ENCODE data around the gene LRBA.

LRBA gene

GRCh38 chr4:150493851-150494250 is 521.2 kb downstream of the LRBA start:
- DNase-seq (ENCODE audit: low read depth): no peak

- DNase-seq (ENCODE audit: low read depth): no peak
Measured at GRCh38 chr4:150491132-150492049, 523.7 kb downstream of the LRBA start.

- DNase-seq (ENCODE audit: low read depth): no peak
Measured at GRCh38 chr4:150482581-150482980, 532.5 kb downstream of the LRBA start.

- no peak for DNase-seq (ENCODE audit: low read depth)
Measured at GRCh38 chr4:150479657-150480056, 535.4 kb downstream of the LRBA start.

- no peak for DNase-seq (ENCODE audit: low read depth)
Measured at GRCh38 chr4:150477869-150478268, 537.2 kb downstream of the LRBA start.

GRCh38 chr4:150476776-150477175 is 538.3 kb downstream of the LRBA start:
- no peak for DNase-seq (ENCODE audit: low read depth)

- no peak for DNase-seq (ENCODE audit: low read depth)
Measured at GRCh38 chr4:150475763-150476162, 539.3 kb downstream of the LRBA start.

GRCh38 chr4:150464523-150464922 is 550.6 kb downstream of the LRBA start:
- no peak for DNase-seq (ENCODE audit: low read depth)

GRCh38 chr4:150462743-150463142 is 552.3 kb downstream of the LRBA start:
- DNase-seq (ENCODE audit: low read depth): no peak

- DNase-seq (ENCODE audit: low read depth): no peak
Measured at GRCh38 chr4:150461957-150462356, 553.1 kb downstream of the LRBA start.

GRCh38 chr4:150457802-150458201 is 557.3 kb downstream of the LRBA start:
- no peak for DNase-seq (ENCODE audit: low read depth)

GRCh38 chr4:150451883-150452282 is 563.2 kb downstream of the LRBA start:
- DNase-seq (ENCODE audit: low read depth): no peak

GRCh38 chr4:150447356-150447755 is 567.7 kb downstream of the LRBA start:
- no peak for DNase-seq (ENCODE audit: low read depth)

- DNase-seq (ENCODE audit: low read depth): no peak
Measured at GRCh38 chr4:150439451-150439933, 575.6 kb downstream of the LRBA start.

GRCh38 chr4:150436598-150437370 is 578.3 kb downstream of the LRBA start:
- DNase-seq (ENCODE audit: low read depth): no peak

GRCh38 chr4:150431221-150431620 is 583.9 kb downstream of the LRBA start:
- no peak for DNase-seq (ENCODE audit: low read depth)

GRCh38 chr4:150425161-150425560 is 589.9 kb downstream of the LRBA start:
- DNase-seq (ENCODE audit: low read depth): no peak

- DNase-seq (ENCODE audit: low read depth): no peak
Measured at GRCh38 chr4:150423503-150423902, 591.6 kb downstream of the LRBA start.

GRCh38 chr4:150423074-150423473 is 592.0 kb downstream of the LRBA start:
- DNase-seq (ENCODE audit: low read depth): no peak

GRCh38 chr4:150421612-150422011 is 593.5 kb downstream of the LRBA start:
- DNase-seq (ENCODE audit: low read depth): no peak

GRCh38 chr4:150419939-150420338 is 595.1 kb downstream of the LRBA start:
- DNase-seq (ENCODE audit: low read depth): no peak

- DNase-seq (ENCODE audit: low read depth): no peak
Measured at GRCh38 chr4:150418757-150419410, 596.2 kb downstream of the LRBA start.

All from activated T-cell treated with anti-CD3 and anti-CD28 coated beads for 48 hours (primary cell).